ENCODE results near the gene PDK1. TPM values are rescaled to one million over a fixed set of nuclear protein-coding genes. Genes with fewer than 3 reads are reported as not detected.
"Not testable (repeated sequence)": the region's sequence is repeated elsewhere in the genome, so short reads cannot be mapped to it uniquely, and the experiment has no call there.

Gene PDK1
- 22.9 TPM for polyA plus RNA-seq (ENCODE audit: insufficient read length)

GRCh38 chr2:172555522-172556283 is at the start of gene PDK1:
TSS of gene PDK1 (plus strand) at chr2:172556090. CDS start at chr2:172556151, 61 bp downstream.
- DNase-seq, result peak; percentile 92

GRCh38 chr2:172507199-172507598 is 48.7 kb upstream of the PDK1 start:
- no peak for DNase-seq

GRCh38 chr2:172510088-172510487 is 45.8 kb upstream of the PDK1 start:
- no peak for DNase-seq

GRCh38 chr2:172510548-172510947 is 45.3 kb upstream of the PDK1 start:
- no peak for DNase-seq

- no peak for DNase-seq
Observed at GRCh38 chr2:172512810-172513523, 42.9 kb upstream of the PDK1 start.

- DNase-seq, result no peak
Observed at GRCh38 chr2:172513524-172513900, 42.4 kb upstream of the PDK1 start.

GRCh38 chr2:172513935-172514586 is 41.8 kb upstream of the PDK1 start:
- no peak for DNase-seq

GRCh38 chr2:172516299-172516698 is 39.6 kb upstream of the PDK1 start:
- DNase-seq, result no peak

GRCh38 chr2:172518995-172519394 is 36.9 kb upstream of the PDK1 start:
- DNase-seq, result no peak

- no peak for DNase-seq
Observed at GRCh38 chr2:172525601-172526000, 30.3 kb upstream of the PDK1 start.

- DNase-seq, result no peak
Observed at GRCh38 chr2:172531309-172531708, 24.6 kb upstream of the PDK1 start.

GRCh38 chr2:172532461-172532860 is 23.4 kb upstream of the PDK1 start:
- not testable (repeated sequence) for DNase-seq

- DNase-seq, result no peak
Observed at GRCh38 chr2:172533687-172534086, 22.2 kb upstream of the PDK1 start.

GRCh38 chr2:172535119-172535518 is 20.8 kb upstream of the PDK1 start:
- no peak for DNase-seq

- not testable (repeated sequence) for DNase-seq
Observed at GRCh38 chr2:172537851-172538250, 18.0 kb upstream of the PDK1 start.

- DNase-seq, result no peak
Observed at GRCh38 chr2:172539767-172540166, 16.1 kb upstream of the PDK1 start.

GRCh38 chr2:172540421-172540820 is 15.5 kb upstream of the PDK1 start:
- DNase-seq, result no peak

- no peak for DNase-seq
Observed at GRCh38 chr2:172545408-172546075, 10.3 kb upstream of the PDK1 start.

GRCh38 chr2:172549131-172549530 is 6.8 kb upstream of the PDK1 start:
- no peak for DNase-seq

- DNase-seq, result not testable (repeated sequence)
Observed at GRCh38 chr2:172549802-172550201, 6.1 kb upstream of the PDK1 start.

- no peak for DNase-seq
Observed at GRCh38 chr2:172550419-172550818, 5.5 kb upstream of the PDK1 start.

GRCh38 chr2:172551271-172551670 is 4.6 kb upstream of the PDK1 start:
- no peak for DNase-seq
